SW 1271 (cell line): ENCODE data around the gene PALM.
"Not testable (repeated sequence)": the region's sequence is repeated elsewhere in the genome, so short reads cannot be mapped to it uniquely, and the experiment has no call there.

ENCODE experiments used
- DNase-seq, 2 experiments: peaks; one replicate each; lab custom pipeline; 2025; lab: John Stamatoyannopoulos, UW

The PALM gene

GRCh38 chr19:732148-733069 is 23.7 kb downstream of the PALM start:
- no peak for DNase-seq

DNA sequence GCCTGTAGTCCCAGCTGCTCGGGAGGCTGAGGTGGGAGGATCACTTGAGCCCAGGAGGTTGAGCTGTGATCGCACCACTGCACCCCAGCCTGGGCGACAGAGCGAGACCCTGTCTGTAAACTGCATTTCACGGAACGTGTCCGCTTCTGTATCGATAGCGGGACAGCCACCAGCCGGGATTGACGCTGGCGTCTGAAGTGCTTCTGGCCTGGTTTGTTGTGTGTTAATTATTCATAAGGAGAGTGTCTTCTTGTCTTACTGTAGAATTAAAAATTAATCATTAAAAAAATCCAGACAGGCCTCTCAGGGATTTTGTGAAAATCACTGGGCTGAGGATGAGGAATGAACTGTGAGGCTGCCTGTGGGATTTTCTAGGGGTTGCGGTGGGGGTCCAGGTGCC is 26.0 kb downstream of the PALM start:
- DNase-seq = no peak

- no peak for DNase-seq
Observed at GRCh38 chr19:736125-736524, 27.4 kb downstream of the PALM start.

DNA sequence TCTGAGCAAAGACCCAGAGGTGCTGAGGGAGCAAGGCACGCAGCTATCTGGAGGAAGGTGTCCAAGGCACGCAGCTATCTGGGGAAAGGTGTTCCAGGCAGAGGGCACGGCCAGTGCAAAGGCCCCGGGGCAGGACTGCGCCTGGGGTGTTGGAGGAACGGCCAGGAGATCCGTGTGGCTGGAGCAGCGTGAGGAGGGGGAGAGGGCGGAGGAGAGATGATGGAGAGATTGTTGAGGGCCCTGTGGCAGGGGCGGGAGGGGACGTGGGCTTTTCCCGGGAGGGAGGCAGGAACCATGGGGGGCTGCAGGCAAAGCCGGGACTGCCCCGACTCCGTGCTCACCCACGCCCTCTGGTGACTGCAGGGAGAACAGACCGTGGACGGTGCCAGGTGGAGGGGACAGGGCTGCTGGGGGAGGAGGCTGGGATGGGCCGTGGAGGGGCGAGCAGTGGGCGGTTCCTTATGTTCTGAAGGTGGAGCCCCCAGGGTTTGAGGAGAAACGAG is 28.9 kb downstream of the PALM start:
- peak in 1 of 2 experiments; percentile 21 for DNase-seq

DNA sequence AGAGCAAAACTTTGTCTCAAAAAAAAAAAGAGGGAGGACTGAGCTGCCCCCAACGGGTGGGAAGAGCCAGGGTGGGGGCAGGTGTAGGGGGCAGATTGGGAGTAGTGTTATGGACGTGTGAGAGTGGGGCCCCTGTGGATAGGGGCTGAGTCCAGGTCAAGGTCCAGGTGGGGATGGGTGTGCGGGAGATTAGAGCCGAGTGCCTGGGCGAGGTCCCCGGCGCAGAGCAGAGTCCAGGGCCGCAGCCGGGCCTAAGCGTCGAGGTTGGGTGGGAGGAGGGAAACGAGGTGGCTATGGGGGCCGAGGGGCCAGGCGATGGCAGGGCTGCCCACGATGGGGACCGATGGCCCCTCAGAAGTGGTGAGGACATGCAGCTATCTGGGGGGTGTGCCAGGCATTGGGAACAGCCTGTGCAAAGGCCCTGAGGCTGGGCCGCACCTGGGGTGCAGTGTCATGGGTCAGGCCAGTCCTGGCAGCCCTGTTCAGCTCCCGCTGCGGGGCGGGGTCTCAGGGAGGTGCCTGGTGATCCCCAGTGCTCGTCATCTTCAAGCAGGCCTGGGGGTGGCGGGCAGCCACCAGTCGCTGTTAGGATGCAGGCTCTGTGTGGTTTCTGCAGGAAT is 29.9 kb downstream of the PALM start:
- no peak for DNase-seq

DNA sequence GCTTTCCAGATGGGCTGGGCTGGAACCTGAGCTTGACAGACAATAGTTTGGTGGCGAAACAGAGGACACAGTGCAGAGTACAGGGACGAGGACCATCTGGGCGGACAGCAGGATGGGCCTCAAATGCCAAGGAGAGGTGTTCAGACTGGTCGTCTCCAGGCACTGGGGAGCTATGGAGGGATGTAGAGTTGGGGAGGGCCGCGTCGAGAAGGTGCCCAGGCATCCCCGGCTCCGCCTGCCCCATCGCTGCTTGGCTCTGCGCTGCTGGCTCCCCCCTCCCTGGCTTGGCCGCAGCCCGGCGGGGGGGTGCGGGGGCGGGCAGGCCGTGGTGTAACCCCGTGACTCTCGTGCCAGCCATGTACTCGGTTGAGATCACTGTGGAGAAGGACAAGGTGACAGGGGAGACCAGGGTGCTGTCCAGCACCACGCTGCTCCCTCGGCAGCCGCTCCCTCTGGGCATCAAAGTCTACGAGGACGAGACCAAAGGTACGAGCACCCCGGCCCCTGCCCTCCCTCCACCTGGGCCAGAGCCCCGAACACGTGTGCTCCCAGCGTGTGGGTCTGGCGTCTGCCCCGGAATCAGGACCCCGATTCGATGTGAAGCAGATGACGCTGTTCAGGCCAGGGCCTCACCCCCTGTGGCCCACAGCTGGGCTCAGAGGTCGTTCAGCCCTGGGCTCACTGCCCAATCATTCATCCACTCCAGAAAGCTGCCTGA is 31.4 kb downstream of the PALM start:
- no peak for DNase-seq

DNA sequence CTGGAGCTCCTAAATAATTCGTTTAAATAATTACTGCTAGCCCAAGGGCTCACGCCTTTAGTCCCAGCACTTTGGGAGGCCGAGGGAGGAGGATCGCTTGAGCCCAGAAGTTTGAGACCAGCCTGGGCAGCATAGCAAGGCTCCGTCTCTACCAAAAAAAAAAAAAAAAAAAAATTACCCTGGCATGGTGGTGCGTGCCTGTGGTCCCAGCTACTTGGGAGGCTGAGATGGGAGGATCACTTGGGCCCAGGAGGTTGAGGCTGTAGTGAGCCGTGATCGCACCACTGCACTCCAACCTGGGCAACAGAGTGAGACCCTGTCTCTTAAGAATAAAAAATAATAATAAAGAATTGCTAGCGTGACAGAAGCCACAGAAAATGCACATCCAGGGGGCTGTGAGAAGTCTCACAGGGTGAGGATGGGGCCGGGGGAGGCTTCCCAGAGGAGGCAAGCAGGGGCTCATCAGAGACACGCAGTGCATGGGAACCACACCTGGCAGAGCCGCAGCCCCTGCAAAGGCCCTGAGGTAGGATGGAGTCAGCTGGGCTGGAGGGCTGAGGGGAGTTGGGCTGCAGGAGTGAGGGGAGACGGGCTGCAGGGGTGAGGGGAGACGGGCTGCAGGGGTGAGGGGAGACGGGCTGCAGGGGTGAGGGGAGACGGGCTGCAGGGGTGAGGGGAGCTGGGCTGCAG is 32.2 kb downstream of the PALM start:
- not testable (repeated sequence) for DNase-seq

DNA sequence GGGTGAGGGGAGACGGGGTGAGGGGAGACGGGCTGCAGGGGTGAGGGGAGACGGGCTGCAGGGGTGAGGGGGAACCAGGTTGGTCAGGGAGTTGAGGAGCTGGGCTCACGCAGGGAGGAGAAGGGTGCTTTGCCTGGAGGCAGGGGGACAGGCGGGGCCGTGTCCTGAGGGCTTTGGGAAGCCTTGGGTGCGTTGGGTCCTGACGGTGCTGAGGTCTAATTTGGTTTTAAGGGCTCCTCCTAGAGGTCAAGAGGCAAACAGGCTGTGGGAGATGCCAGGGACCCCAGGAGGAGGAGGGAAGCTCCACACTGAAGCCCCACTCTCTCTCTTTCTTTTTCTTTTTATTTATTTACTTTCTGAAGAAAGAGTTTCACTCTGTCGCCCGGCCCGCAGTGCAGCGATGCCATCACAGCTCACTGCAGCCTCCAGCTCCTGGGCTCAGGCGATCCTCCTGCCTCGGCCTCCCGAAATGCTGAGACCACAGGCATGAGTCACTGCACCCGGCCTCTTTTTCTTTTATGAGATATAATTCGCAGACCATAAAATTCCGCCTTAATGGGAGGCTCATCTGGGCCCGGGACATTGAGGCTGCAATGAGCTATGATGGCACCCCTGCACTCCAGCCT is 32.9 kb downstream of the PALM start:
- peak in 1 of 2 experiments; percentile 58 for DNase-seq

- DNase-seq = no peak
Observed at GRCh38 chr19:742540-743075, 33.9 kb downstream of the PALM start.

- no peak for DNase-seq
Observed at GRCh38 chr19:743168-743687, 34.5 kb downstream of the PALM start.

GRCh38 chr19:745138-745537 is 36.4 kb downstream of the PALM start:
- not testable (repeated sequence) for DNase-seq

- no peak for DNase-seq
Observed at GRCh38 chr19:746208-746819, 37.6 kb downstream of the PALM start.

GRCh38 chr19:746956-747355 is 38.2 kb downstream of the PALM start:
- DNase-seq = no peak

DNA sequence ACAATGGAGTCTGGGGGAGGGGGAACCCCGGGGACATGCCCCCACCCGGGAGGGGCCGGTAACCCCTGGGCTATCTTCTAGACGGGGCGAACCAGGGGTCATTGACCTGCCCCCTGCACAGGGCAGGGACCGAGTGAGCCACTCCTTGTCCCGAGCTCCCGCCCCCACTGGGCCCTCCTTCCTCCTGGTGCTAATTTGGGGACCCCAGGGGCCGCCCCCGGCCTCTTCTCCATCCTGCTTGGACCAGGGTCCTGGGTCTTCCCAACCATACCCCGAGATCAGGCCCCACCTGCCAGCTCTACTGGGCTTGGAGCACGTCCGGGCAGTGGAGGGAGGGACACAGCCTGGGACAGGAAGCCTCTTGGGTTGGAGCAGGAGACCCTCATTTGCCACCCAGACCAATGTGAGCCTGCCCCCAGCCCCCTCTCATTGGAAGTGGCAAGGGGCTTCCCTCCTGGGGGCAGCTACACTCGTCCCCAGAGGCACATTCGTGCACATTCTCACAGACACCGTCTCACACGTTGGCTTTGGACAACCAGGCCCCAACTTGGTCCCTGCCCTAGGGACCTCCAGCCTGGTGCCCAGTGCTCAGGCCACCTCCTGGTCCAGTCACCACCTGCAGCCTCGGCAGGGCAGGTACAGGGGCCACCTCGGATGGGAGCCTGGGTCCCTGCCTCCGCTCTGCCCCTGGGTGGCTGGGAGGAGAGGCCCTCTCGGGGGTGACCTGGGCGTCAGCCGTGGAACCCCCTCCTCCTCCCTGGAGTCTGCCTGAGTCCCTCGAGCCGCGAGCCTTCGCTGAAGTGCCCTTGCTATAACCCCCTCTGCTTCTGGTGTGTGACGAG is 38.9 kb downstream of the PALM start:
- DNase-seq = no peak

GRCh38 chr19:748274-748598 is 39.5 kb downstream of the PALM start:
- no peak for DNase-seq

DNA sequence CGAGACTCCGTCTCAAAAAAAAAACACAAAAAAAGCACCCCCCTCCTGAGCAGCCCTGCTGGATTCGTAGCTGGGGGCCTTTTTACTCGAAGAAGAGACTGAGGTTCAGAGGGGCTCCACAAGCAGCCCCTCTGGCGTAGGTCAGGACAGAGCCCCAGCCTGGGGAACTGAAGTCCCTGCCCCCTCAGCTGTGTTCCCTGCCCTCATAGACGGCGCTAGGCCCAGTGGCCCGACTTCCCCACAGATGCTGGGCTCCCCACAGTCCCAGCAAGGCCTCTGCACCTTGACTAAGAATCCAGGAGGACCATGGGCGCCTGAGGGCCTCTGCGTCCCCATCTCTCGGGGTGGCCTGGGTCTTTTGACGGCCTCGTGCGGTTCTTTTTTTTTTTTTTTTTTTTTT is 41.1 kb downstream of the PALM start:
- no peak for DNase-seq

DNA sequence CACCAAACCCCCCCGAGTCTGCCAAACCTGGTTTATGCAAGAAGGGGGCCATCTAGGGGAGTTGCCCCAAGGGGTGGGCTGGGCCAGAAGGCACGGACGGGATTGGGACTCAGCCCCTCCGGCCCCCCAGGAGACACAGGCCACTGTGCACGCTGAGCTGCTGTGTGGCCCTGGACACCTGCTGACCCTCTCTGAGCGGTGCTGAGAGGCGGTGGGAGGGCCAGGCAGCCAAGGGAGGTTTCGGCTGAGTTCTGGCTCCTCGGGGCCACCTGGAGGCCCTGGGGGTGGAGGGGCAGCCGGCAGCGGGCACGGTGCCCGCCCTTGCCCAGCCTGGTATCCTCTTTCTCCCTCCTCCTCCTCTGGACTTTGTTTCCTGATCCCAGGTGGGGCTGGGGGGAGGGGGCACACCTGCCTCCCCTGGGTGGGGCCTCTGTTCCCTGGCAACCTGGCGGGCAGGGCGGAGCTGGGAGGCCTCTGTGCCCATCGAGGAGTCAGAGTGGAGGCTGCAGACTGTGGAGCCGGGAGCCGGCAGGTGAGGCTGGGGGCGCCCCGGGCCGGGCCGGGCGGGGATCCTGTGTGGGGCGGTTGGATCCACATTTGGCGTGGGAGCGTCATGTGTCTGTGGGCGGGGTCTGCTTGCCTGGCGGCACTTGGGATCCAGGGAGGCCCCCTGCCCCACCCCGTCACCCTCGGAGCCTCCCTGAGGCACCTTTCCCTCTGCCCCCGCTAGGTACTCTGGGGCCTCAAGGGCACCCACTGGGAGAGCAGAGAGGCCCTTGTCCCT is 42.1 kb downstream of the PALM start, which contains the start of gene MISP:
TSS of gene MISP (plus strand) at position 473 of the 784 bp plus-strand sequence. CDS start 5,835 bp downstream, outside the sequence.
- DNase-seq = no peak

GRCh38 chr19:751501-752341 is 43.0 kb downstream of the PALM start:
- DNase-seq = peak; percentile 67 to 70
